Cardiac fibroblast (primary cell): ENCODE data around the gene MBD3L4.

Experiments used
- DNase-seq, 2 donors: peaks; one replicate each; pipeline versions ENCODE4 v3.0.0 to v3.0.0-alpha.2; 2010; ENCODE audit warnings: low read depth in 2 of 2
- H3K4me3 ChIP-seq, 2 donors: replicated peaks in 1 of 2; 1 replicate in 1 of 2; 2 replicates in 1 of 2; pipeline ENCODE4 v1.5.1; 2011; ENCODE audit warnings: low read depth in 2 of 2, low read length in 2 of 2, mild to moderate bottlenecking in 2 of 2, moderate library complexity in 1 of 2
- CTCF ChIP-seq: IDR thresholded peaks from one replicate; pipeline ENCODE4 v1.5.1; 2011; ENCODE audit warnings: low read depth, mild to moderate bottlenecking, low read length, inconsistent platforms

Gene MBD3L4

GRCh38 chr19:7018828-7019227 is 21.2 kb downstream of the MBD3L4 start:
- no peak overlapping the region for H3K4me3 ChIP-seq
- TF ChIP-seq CTCF: no peak

DNA sequence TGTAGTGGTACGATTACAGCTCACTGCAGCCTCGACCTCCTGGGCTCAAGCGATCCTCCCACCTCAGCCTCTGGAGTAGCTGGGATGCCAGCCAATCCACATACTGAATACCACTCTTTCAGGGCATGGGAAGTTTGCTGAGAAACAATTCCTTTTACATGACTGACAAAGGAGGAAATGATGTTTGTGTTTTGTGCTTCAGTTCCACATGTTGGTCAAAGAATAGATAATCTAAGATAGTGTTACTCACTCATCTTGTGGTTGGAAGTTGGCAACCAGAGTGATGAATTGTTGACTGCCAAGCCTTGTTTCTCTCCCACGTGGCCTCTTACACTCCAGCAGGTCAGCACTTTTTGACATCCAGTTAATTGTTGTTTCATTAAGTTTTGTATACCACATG is 26.3 kb downstream of the MBD3L4 start:
- DNase-seq: peak; percentile 7 to 60
- no peak overlapping the region for H3K4me3 ChIP-seq
- TF ChIP-seq CTCF: no peak

More at GRCh38 chr19:7018828-7019227, 21.2 kb downstream of the MBD3L4 start:
- no peak for DNase-seq

DNA sequence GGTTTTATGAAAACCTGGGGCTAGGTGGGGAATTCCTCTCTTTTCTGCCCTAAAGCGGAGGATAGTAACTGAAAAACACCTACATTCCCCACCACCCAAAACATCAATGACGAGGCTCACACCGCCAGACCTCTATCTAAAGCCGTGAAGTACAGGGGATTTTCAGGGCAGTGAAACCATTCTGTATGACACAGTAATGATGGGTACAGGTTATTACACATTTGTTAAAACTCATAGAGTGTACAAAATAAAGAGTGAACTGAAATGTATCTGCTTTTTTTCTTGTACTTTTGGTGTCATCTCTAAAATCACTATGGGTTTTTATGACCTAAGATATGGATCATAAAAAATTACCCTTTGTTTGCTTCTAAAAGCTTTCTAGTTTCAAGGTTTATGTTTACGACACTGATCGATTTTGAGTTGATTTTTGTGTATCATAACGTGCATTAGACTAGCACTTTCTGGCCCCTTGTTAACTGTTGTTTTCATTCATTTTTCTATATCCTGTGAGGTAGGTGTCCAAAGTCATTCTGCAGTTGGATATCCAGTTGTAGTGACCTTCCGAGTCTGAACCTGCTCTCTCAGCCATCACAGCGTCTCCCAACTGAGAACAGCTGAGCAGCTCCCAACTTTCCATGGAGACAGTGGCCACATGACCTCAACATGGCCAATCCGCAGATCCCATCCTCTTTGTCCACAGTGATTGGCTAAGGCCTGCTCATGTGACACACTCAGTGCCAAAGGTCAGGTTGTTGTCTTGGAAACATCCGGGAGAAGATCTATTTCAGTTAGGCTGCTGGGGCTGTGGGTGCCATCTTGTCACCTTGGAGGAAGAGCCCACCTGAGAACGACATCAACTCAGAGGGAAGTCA is 29.0 kb downstream of the MBD3L4 start:
- no peak for TF ChIP-seq CTCF
- no peak for DNase-seq
- no peak overlapping the region for H3K4me3 ChIP-seq

GRCh38 chr19:7007859-7008258 is 32.1 kb downstream of the MBD3L4 start:
- H3K4me3 ChIP-seq: no peak overlapping the region
- no peak for TF ChIP-seq CTCF

DNA sequence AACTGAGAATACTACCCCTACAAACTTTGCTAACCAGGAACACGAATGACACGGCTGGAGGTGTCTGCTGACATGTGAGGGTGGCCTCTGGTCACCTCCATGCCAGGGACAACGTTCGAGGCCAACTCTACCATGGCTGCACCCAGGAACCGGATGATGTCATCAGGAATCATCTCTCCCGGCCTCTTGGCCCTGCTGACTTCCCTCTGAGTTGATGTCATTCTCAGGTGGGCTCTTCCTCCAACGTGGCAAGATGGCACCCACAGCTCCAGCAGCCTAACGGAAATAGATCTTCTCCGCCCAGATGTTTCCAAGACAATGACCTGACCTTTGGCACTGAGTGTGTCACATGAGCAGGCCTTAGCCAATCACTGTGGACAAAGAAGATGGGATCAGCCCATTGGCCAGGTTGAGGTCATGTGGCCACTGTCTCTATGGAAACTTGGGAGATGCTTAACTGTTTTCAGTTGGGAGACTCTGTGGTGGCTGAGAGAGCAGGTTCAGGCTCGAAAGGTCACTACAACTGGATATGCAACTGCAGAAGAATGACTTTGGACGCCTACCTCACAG is 33.8 kb downstream of the MBD3L4 start:
- no peak for DNase-seq
- H3K4me3 ChIP-seq: no peak overlapping the region
- TF ChIP-seq CTCF: no peak

More at GRCh38 chr19:7007859-7008258, 32.1 kb downstream of the MBD3L4 start:
- DNase-seq: no peak

GRCh38 chr19:7004313-7004931 is 35.6 kb downstream of the MBD3L4 start:
- TF ChIP-seq CTCF: no peak
- DNase-seq: no peak
- H3K4me3 ChIP-seq: no peak overlapping the region
